Aorta (tissue), 5 donors: Measurements from ENCODE around the gene SNAPC3. TPM values are rescaled to one million over a fixed set of nuclear protein-coding genes. Genes with fewer than 3 reads are reported as not detected.

Experiments used
- ATAC-seq: fragments of 200-7000 bp; cut with Tn5 transposase; one replicate; pipeline ENCODE4 v1.9.1; 2022; ENCODE audit warnings: moderate library complexity; ENCODE audit not compliant: low FRiP score
- DNase-seq, 2 donors: peaks; one replicate each; pipeline ENCODE4 v3.0.0-alpha.2; 2020
- H3K27ac ChIP-seq, 2 donors: one replicate each; pipeline ENCODE4 v1.5.1; 2013; ENCODE audit warnings: low read length in 2 of 2, mild to moderate bottlenecking in 2 of 2, moderate library complexity in 2 of 2, control low read depth in 1 of 2, inconsistent platforms in 1 of 2, low read depth in 1 of 2
- H3K27me3 ChIP-seq, 2 donors: one replicate each; pipeline ENCODE4 v1.6.1; 2013; ENCODE audit warnings: control low read depth in 1 of 2, low read length in 1 of 2, mild to moderate bottlenecking in 1 of 2, moderate library complexity in 1 of 2; ENCODE audit not compliant: insufficient read depth in 2 of 2, control insufficient read depth in 1 of 2
- H3K36me3 ChIP-seq, 2 donors: one replicate each; pipeline ENCODE4 v1.6.1; 2013; ENCODE audit warnings: control low read depth in 1 of 2, low read length in 1 of 2, mild to moderate bottlenecking in 1 of 2; ENCODE audit not compliant: insufficient read depth in 2 of 2, control insufficient read depth in 1 of 2
- H3K4me1 ChIP-seq, 2 donors: one replicate each; pipeline ENCODE4 v1.6.1; 2013; ENCODE audit warnings: low read length in 2 of 2, control low read depth in 1 of 2, mild to moderate bottlenecking in 1 of 2, moderate library complexity in 1 of 2; ENCODE audit not compliant: insufficient read depth in 2 of 2, control insufficient read depth in 1 of 2
- H3K4me3 ChIP-seq, 2 donors: one replicate each; pipeline ENCODE4 v1.5.1; 2013; ENCODE audit warnings: low read length in 2 of 2, control low read depth in 1 of 2, mild to moderate bottlenecking in 1 of 2
- H3K9me3 ChIP-seq: one replicate; pipeline ENCODE4 v1.6.1; 2013; ENCODE audit warnings: mild to moderate bottlenecking, low read length; ENCODE audit not compliant: control insufficient read depth
- WGBS, 2 donors: extraction: QIAGEN DNeasy Blood & Tissue Kit; methylation state at CpG; one replicate each; pipeline ENCODE4 v1.1.7; 2013; 5-methylcytosine and 5-hydroxymethylcytosine counted together
- intact Hi-C, 2 donors: fragments of 100-400 bp; cut with DNase I; formaldehyde crosslinking; loops; one replicate each; pipeline versions ENCODE4 v1.14.2 to v1.15.0; 2022
- polyA plus RNA-seq, 2 donors: library from polyadenylated mRNA; stranded (reverse); fragments of 200-250 nt; gene quantifications; one replicate each; pipeline ENCODE4 v1.2.3, GENCODE V29; 2013
- total RNA-seq, 2 donors: library from RNA; stranded (reverse); fragmentation: NEBNext Ultra II Directional; extraction: Animal tissue kit (Norgen Biotek cat#: 25700); gene quantifications; one replicate each; pipeline ENCODE4 v1.2.1, GENCODE V29; 2021
- donor health status: healthy with polysubstance abuse.
- donor health status: Bipolar disorder and iron deficiency.
- donor health status: DM: no; HTN: no; CAD: no.
- donor health status: DM: no; HTN: no; CAD: no.
- donor health status: DM: yes; HTN: yes; CAD: no.

SNAPC3 gene
- total and polyA plus RNA-seq, 4 donors = 16.2 to 48.9 (median 31.3) TPM

GRCh38 chr9:15461601-15462000 lies 38.9 kb downstream of the SNAPC3 start:
- no peaks in the 10 kb centered on the region for H3K9me3 ChIP-seq
- intact Hi-C loops = no loop called here

GRCh38 chr9:15468145-15468544 lies 45.5 kb downstream of the SNAPC3 start:
- Histone ChIP-seq H3K36me3 (peaks cover 0 to 4% of the 10 kb centered on the region in 2 donors), H3K27me3 (no peaks in the 10 kb centered on the region), H3K27ac (no peak overlapping the region), H3K4me1 (no peaks in the 10 kb centered on the region), H3K4me3 (no peak overlapping the region), H3K9me3 (no peaks in the 10 kb centered on the region)
- no peak for DNase-seq
- intact Hi-C loops = no loop called here
- 77 to 79% methylated on average over 3 of the region's 3 CpGs for WGBS, 2 donors
- no peak for ATAC-seq

More at GRCh38 chr9:15461601-15462000, 38.9 kb downstream of the SNAPC3 start:
- H3K36me3 ChIP-seq = no peaks in the 10 kb centered on the region
- H3K4me3 ChIP-seq = no peak overlapping the region
- no peaks in the 10 kb centered on the region for H3K4me1 ChIP-seq
- no peak for ATAC-seq
- H3K27me3 ChIP-seq = no peaks in the 10 kb centered on the region
- WGBS, 2 donors = 46 to 49% methylated on average over 2 of the region's 2 CpGs
- DNase-seq = no peak
- no peak overlapping the region for H3K27ac ChIP-seq

DNA sequence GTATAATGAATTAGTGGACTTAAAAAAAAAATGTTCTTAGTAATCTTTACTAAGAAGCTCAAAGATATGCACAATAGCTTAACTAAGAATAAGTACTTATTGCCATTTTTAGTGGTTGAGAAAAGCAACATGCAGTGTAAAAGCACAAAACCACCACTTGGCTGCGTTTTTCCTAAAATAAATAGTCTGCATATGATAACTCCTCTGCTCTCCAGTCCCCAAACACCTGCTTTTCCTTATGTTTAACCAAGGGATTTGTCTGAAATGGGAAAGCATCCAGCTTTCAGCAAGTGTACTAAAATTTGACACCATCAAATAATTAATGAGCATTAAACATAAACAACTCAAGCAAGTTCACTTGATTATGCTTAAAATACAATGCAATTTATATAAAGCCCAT lies 46.7 kb downstream of the SNAPC3 start:
- DNase-seq (no peak), ATAC-seq (no peak)
- WGBS, 2 donors = 12 to 17% methylated on average over 1 of the region's 1 CpG
- Histone ChIP-seq H3K27ac (no peak overlapping the region), H3K27me3 (no peaks in the 10 kb centered on the region), H3K36me3 (peaks cover 0 to 4% of the 10 kb centered on the region in 2 donors), H3K4me1 (no peaks in the 10 kb centered on the region), H3K4me3 (no peak overlapping the region), H3K9me3 (no peaks in the 10 kb centered on the region)
- intact Hi-C loops = no loop called here

- Histone ChIP-seq H3K9me3 (no peaks in the 10 kb centered on the region), H3K27me3 (no peaks in the 10 kb centered on the region), H3K4me1 (no peaks in the 10 kb centered on the region), H3K36me3 (peaks cover 0 to 4% of the 10 kb centered on the region in 2 donors), H3K27ac (no peak overlapping the region), H3K4me3 (no peak overlapping the region)
- ATAC-seq = no peak
- DNase-seq = no peak
- intact Hi-C loops = no loop called here
- WGBS, 2 donors = 10 to 29% methylated on average over 2 of the region's 2 CpGs
Measured at GRCh38 chr9:15469862-15470261, 47.2 kb downstream of the SNAPC3 start.

GRCh38 chr9:15475923-15476536 lies 53.4 kb downstream of the SNAPC3 start:
- 77% methylated on average over 8 of the region's 8 CpGs for WGBS, 2 donors

DNA sequence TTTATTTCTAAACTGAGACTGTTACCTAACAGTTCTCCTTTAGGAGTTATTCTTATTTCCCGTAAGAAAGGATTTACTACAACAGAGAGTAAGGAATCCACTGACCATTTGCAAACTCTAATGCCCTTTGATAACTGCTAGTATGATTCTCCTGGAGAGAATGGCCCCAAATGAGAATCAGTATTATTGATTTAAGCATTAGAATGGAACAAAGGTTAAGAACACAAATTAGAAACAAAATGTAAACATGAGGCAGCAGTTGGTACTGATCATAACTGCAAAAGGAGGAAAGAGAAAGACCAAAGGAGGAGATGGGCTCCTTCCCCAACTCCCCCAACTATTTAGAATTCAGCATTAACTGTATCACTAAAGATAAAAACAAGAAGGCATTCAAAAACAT lies 57.4 kb downstream of the SNAPC3 start:
- Histone ChIP-seq H3K36me3 (peaks cover 0 to 6% of the 10 kb centered on the region in 2 donors), H3K27ac (no peak overlapping the region), H3K9me3 (no peaks in the 10 kb centered on the region), H3K4me1 (no peaks in the 10 kb centered on the region), H3K27me3 (no peaks in the 10 kb centered on the region), H3K4me3 (no peak overlapping the region)
- DNase-seq (no peak), ATAC-seq (no peak)
- 5 to 11% methylated on average over 1 of the region's 1 CpG for WGBS, 2 donors
- intact Hi-C loops = loop anchor here in 1 of 2 donors (10.0 kb wide), 1 partner anchor 185 kb away; no protein-coding TSS in a partner anchor

More at GRCh38 chr9:15475923-15476536, 53.4 kb downstream of the SNAPC3 start:
- H3K27ac ChIP-seq = no peak overlapping the region
- no peaks in the 10 kb centered on the region for H3K9me3 ChIP-seq
- no peaks in the 10 kb centered on the region for H3K4me1 ChIP-seq
- intact Hi-C loops = no loop called here
- DNase-seq = no peak
- peaks cover 0 to 6% of the 10 kb centered on the region in 2 donors for H3K36me3 ChIP-seq
- ATAC-seq = no peak
- H3K27me3 ChIP-seq = no peaks in the 10 kb centered on the region
- no peak overlapping the region for H3K4me3 ChIP-seq

- 78 to 82% methylated on average over 1 of the region's 1 CpG for WGBS, 2 donors
- Histone ChIP-seq H3K4me1 (no peaks in the 10 kb centered on the region), H3K27ac (no peak overlapping the region), H3K36me3 (peaks cover 0 to 2% of the 10 kb centered on the region in 2 donors), H3K9me3 (no peaks in the 10 kb centered on the region), H3K27me3 (no peaks in the 10 kb centered on the region), H3K4me3 (no peak overlapping the region)
- no peak for DNase-seq
- no peak for ATAC-seq
- intact Hi-C loops = loop anchor here in 1 of 2 donors (10.0 kb wide), 1 partner anchor 187 kb away; no protein-coding TSS in a partner anchor
Measured at GRCh38 chr9:15482146-15482545, 59.5 kb downstream of the SNAPC3 start.

GRCh38 chr9:15484802-15485201 lies 62.1 kb downstream of the SNAPC3 start:
- no peak for ATAC-seq
- Histone ChIP-seq H3K27ac (no peak overlapping the region), H3K4me3 (no peak overlapping the region), H3K36me3 (no peaks in the 10 kb centered on the region), H3K27me3 (no peaks in the 10 kb centered on the region), H3K9me3 (no peaks in the 10 kb centered on the region), H3K4me1 (no peaks in the 10 kb centered on the region)
- WGBS, 2 donors = 94 to 96% methylated on average over 6 of the region's 6 CpGs
- no peak for DNase-seq
- intact Hi-C loops = loop anchor here in 1 of 2 donors (10.0 kb wide), 1 partner anchor 190 kb away; no protein-coding TSS in a partner anchor
